HUES6 (cell line): ENCODE data around the gene BRSK2.

Source experiments
- H3K27ac ChIP-seq: 2 replicates; pipeline ENCODE4 v1.7.0; 2013; ENCODE audit warnings: low read depth, mild to moderate bottlenecking, low read length, inconsistent platforms
- H3K27me3 ChIP-seq: 2 replicates; pipeline ENCODE4 v1.6.1; 2013; ENCODE audit warnings: low read length; ENCODE audit not compliant: control insufficient read depth, insufficient read depth
- H3K36me3 ChIP-seq: 2 replicates; pipeline ENCODE4 v1.6.1; 2013; ENCODE audit warnings: low read length; ENCODE audit not compliant: control insufficient read depth, insufficient read depth
- H3K4me1 ChIP-seq: 2 replicates; pipeline ENCODE4 v1.6.1; 2013; ENCODE audit warnings: low read length; ENCODE audit not compliant: control insufficient read depth, insufficient read depth
- H3K4me3 ChIP-seq: 2 replicates; pipeline ENCODE4 v1.5.1; 2013; ENCODE audit warnings: low read depth, low read length
- H3K9ac ChIP-seq: one replicate; pipeline ENCODE4 v1.6.1; 2013; ENCODE audit warnings: mild to moderate bottlenecking, low read length
- H3K9me3 ChIP-seq: 2 replicates; pipeline ENCODE4 v1.6.1; 2013; ENCODE audit warnings: low read depth, low read length; ENCODE audit not compliant: control insufficient read depth, insufficient read depth

BRSK2 gene

DNA sequence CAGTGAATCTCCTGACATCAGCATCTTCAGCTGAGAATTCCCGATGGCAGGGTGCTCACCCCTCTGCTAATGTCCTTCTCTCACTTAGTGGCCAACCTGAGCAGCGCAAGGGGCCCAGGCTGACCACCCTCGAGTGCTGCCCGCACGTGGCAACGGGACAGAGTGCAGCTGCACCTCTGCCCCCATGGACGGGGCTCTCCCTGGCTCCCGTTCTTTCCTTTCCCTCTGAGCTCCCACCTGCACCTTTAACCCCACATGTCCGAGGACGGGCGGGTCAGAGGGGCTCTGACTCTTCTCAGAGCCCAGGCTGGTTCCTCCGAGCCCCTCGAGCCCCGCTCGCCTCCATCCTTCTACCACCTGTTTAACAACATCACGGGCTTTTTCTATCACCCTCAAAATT, 77.0 kb downstream of the BRSK2 start:
- Histone ChIP-seq H3K27ac (no peak overlapping the region), H3K9me3 (no peaks in the 10 kb centered on the region), H3K36me3 (no peaks in the 10 kb centered on the region; the same call in 1 of the 2 replicates), H3K4me3 (no peak overlapping the region), H3K4me1 (no peaks in the 10 kb centered on the region), H3K9ac (no peak overlapping the region), H3K27me3 (no peaks in the 10 kb centered on the region)

DNA sequence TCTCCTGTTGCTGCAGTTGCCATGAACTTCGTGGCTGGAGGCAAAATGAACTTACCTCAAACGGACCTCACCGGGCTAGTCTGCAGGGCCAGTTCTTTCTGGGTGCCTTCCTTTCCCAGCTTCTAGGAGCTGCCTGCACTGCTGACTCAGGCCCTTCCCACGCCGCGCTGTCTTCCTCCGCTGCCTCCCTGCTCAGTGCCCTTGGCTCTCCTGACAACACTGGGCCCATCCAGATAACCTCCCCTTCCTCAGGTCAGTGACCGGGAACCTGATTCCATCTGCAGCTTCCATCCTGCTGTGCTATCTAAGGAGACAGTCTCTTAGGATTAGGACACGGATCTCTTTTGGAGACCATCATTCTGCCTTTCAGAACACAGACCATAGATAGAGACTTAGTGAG, 77.5 kb downstream of the BRSK2 start:
- Histone ChIP-seq H3K9me3 (no peaks in the 10 kb centered on the region), H3K27me3 (no peaks in the 10 kb centered on the region), H3K4me1 (no peaks in the 10 kb centered on the region), H3K27ac (no peak overlapping the region), H3K9ac (no peak overlapping the region), H3K36me3 (no peaks in the 10 kb centered on the region; the same call in 1 of the 2 replicates), H3K4me3 (no peak overlapping the region)

DNA sequence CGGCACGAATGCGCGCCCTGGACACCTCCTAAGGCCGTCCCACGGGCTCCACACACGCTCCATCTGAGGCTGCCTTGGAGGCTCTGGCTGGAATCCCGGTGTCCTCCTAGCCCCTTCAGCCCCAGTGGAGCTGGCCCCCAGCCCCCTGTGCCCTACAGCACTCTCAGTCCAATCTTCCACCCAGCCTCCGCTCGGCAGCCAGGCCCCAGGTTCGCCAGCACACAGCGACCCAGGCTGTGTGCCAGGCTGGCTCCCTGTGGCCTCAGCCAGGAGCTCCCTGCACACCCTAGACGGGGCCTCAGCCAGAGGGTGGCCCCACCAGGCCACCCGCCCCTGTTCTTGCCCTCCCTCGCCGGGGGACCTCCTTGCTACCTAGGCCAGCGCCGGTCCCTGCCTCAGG, 78.3 kb downstream of the BRSK2 start:
- Histone ChIP-seq H3K4me3 (no peak overlapping the region), H3K4me1 (no peaks in the 10 kb centered on the region), H3K9ac (no peak overlapping the region), H3K27me3 (no peaks in the 10 kb centered on the region), H3K27ac (no peak overlapping the region), H3K9me3 (no peaks in the 10 kb centered on the region), H3K36me3 (peaks cover under 1% of the 10 kb centered on the region)

GRCh38 chr11:1468473-1469066, 78.8 kb downstream of the BRSK2 start:
- H3K27me3 ChIP-seq: no peaks in the 10 kb centered on the region
- no peaks in the 10 kb centered on the region for H3K9me3 ChIP-seq
- H3K9ac ChIP-seq: no peak overlapping the region
- H3K36me3 ChIP-seq: peaks cover 4% of the 10 kb centered on the region
- H3K4me3 ChIP-seq: no peak overlapping the region
- H3K27ac ChIP-seq: no peak overlapping the region
- H3K4me1 ChIP-seq: no peaks in the 10 kb centered on the region

DNA sequence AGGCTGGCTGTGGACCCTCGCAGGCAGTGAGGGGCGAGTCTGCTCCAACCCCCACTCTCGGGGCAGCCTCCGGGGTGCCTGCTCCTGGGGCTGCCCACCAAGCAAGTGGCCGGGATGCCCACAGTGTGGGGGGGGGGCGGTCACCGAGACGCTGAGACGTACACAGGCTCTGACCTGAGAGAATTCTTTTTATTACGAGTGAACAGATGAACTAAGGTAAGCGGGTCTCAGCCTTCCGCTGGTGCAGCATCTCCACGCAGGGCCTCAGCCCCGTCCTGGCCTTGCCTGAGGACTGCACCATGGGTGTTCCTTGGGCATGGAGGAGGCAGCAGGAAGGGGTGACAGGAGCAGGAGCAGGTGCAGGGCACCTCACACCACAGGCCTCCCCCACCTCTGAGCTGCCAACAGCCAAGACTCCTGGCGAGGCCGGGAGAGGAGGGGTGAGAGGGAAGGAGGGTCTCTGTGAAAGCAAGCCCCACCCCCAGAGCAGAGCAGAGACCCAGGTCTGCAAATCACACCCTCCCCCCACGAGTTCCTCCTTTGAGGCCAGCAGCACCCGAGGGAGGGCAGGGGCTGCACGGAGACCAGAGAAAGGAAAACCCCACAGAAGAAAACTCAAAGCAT, 79.7 kb downstream of the BRSK2 start:
- Histone ChIP-seq H3K9me3 (no peaks in the 10 kb centered on the region), H3K9ac (no peak overlapping the region), H3K4me3 (no peak overlapping the region), H3K27me3 (no peaks in the 10 kb centered on the region), H3K36me3 (peaks cover 4% of the 10 kb centered on the region), H3K27ac (no peak overlapping the region), H3K4me1 (no peaks in the 10 kb centered on the region)

- Histone ChIP-seq H3K36me3 (peaks cover 4% of the 10 kb centered on the region), H3K4me1 (no peaks in the 10 kb centered on the region), H3K27me3 (no peaks in the 10 kb centered on the region), H3K4me3 (no peak overlapping the region), H3K9me3 (no peaks in the 10 kb centered on the region), H3K9ac (no peak overlapping the region), H3K27ac (no peak overlapping the region)
Observed at GRCh38 chr11:1469911-1470680, 80.4 kb downstream of the BRSK2 start.

- no peak overlapping the region for H3K27ac ChIP-seq
- H3K27me3 ChIP-seq: no peaks in the 10 kb centered on the region
- H3K4me1 ChIP-seq: no peaks in the 10 kb centered on the region
- peaks cover 4% of the 10 kb centered on the region for H3K36me3 ChIP-seq
- H3K9me3 ChIP-seq: no peaks in the 10 kb centered on the region
- no peak overlapping the region for H3K9ac ChIP-seq
- H3K4me3 ChIP-seq: no peak overlapping the region
Observed at GRCh38 chr11:1470681-1471611, 81.2 kb downstream of the BRSK2 start.

GRCh38 chr11:1471736-1472135, 82.0 kb downstream of the BRSK2 start:
- H3K4me1 ChIP-seq: no peaks in the 10 kb centered on the region
- H3K4me3 ChIP-seq: no peak overlapping the region
- H3K9me3 ChIP-seq: no peaks in the 10 kb centered on the region
- no peak overlapping the region for H3K27ac ChIP-seq
- H3K27me3 ChIP-seq: no peaks in the 10 kb centered on the region
- H3K36me3 ChIP-seq: peaks cover 4% of the 10 kb centered on the region
- H3K9ac ChIP-seq: no peak overlapping the region

- no peaks in the 10 kb centered on the region for H3K27me3 ChIP-seq
- peaks cover 4% of the 10 kb centered on the region for H3K36me3 ChIP-seq
Observed at GRCh38 chr11:1472180-1473005, 82.7 kb downstream of the BRSK2 start.

DNA sequence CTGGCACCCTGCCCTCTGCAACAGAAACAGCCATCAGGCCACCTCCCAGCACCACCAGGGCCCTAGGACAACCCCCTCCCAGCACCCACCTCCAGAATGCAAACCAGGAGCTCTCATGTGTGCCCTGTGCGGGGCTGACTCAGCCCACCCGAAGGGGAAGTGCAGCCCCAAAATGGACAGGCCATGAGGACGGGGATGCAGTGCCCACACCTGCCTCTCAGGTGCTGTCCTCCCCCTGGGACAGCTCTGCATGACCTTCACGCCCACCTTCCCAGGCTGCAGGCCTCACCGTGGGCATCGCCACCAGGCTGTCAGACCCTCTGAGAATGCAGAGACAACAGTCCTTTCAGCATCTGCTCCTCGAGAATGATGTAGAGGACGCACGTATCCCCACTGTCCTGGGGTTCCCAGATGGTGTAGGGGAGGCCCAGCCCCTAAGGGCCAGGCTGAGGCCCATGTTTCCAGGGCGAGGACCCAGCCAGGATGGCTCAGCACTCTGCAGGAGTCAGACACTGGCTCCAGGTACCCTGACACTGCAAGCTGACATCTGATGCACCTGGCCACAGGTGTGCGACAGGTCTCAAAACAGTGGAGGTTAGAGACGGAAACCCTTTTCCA, 83.4 kb downstream of the BRSK2 start:
- Histone ChIP-seq H3K27me3 (no peaks in the 10 kb centered on the region), H3K36me3 (peaks cover 4% of the 10 kb centered on the region), H3K9me3 (no peaks in the 10 kb centered on the region), H3K9ac (no peak overlapping the region), H3K4me3 (no peak overlapping the region), H3K27ac (no peak overlapping the region), H3K4me1 (no peaks in the 10 kb centered on the region)

More at GRCh38 chr11:1472180-1473005, 82.7 kb downstream of the BRSK2 start:
- no peaks in the 10 kb centered on the region for H3K4me1 ChIP-seq
- H3K4me3 ChIP-seq: no peak overlapping the region
- H3K9ac ChIP-seq: no peak overlapping the region
- H3K27ac ChIP-seq: no peak overlapping the region
- H3K9me3 ChIP-seq: no peaks in the 10 kb centered on the region
